Muscle of back (tissue), 11 donors: ENCODE data around the gene ENHO. TPM values are rescaled to one million over a fixed set of nuclear protein-coding genes. Genes with fewer than 3 reads are reported as not detected.
"Not testable (repeated sequence)": the region's sequence is repeated elsewhere in the genome, so short reads cannot be mapped to it uniquely, and the experiment has no call there.

Experiments
- DNase-seq, 3 donors: peaks; one replicate each; pipeline versions ENCODE4 v3.0.0 to v3.0.0-alpha.2; 2013
- polyA plus RNA-seq, 10 donors: library from polyadenylated mRNA; unstranded; fragments of 120-200 nt; gene quantifications; one replicate each; pipeline ENCODE4 v1.2.1, GENCODE V29; 2013; ENCODE audit not compliant: insufficient read length in 10 of 10

ENHO gene
- polyA plus RNA-seq, 10 donors: 2.5 to 5.2 (median 3.4) TPM

GRCh38 chr9:34482746-34483145 is 40.0 kb downstream of the ENHO start:
- DNase-seq: not testable (repeated sequence)

DNA sequence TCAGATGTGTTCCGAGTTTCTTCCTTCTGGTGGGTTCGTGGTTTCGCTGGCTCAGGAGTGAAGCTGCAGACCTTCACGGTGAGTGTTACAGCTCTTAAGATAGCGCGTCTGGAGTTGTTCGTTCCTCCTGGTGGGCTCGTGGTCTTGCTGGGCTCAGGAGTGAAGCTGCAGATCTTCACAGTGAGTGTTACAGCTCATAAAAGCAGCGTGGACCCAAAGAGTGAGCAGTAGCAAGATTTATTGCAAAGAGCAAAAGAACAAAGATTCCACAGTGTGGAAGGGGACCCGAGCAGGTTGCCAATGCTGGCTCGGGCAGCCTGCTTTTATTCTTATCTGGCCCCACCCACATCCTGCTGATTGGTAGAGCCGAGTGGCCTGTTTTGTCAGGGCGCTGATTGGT is 41.2 kb downstream of the ENHO start:
- DNase-seq: not testable (repeated sequence)

GRCh38 chr9:34479431-34479866 is 43.3 kb downstream of the ENHO start:
- DNase-seq: no peak

DNA sequence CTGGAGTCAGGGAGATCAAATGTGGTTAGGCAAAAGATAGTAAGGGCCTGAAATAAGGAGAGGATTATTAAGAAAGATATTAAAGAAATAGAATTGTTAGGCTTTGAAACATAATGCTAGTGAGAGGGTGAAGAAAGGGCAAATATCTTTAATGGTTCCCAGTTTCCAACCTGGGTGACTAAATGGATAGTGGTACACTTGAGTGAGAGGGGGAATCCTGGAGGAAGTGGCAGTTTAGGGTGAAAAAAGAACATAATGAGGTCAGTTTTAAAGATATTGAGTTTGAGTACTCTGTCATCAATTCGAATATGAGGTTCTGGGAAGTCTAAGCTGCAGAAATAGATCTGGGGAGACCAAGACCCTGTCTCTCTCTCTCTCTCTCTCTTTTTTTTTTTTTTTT is 45.2 kb downstream of the ENHO start:
- DNase-seq: no peak

DNA sequence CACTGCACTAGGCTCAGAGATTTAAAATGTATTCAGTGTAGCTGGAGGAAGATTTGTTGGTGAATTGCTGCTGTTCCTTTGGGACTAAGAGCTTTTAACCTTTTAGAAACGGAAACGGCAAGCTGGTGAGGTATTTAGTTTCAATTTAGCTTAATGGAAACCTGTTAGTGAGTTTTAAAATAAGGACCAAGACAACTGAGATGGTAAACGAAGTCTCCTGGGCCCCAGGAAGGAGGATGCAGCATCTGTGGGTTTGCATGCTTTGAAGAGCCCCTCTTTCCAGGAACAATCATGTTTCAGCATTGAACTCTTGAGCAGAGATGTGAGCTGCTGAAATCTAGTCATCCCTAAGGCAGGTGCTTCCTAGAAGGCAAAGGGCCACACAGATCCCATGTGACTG is 47.7 kb downstream of the ENHO start:
- DNase-seq: no peak

Other genes starting within 250 kb of the ENHO start
- 10 to 100 TPM in 8 of 10 donors, 1 to 10 TPM in 2; 5.4 to 25.0 (median 14.8) TPM for gene KIF24, start 193.7 kb downstream of the ENHO start, polyA plus RNA-seq
- gene NUDT2, start 193.4 kb downstream of the ENHO start, polyA plus RNA-seq: 10 to 100 TPM; 18.4 to 31.3 (median 26.0) TPM
- gene MYORG, start 146.1 kb downstream of the ENHO start, polyA plus RNA-seq: 10 to 100 TPM; 11.3 to 18.9 (median 16.8) TPM
- 10 to 100 TPM in 8 of 10 donors, 1 to 10 TPM in 2; 9.8 to 15.0 (median 11.8) TPM for gene FAM219A, start 64.4 kb downstream of the ENHO start, polyA plus RNA-seq
- under 1 TPM in 2 of 10 donors, not detected in 8; 0.23 to 0.30 TPM for gene DNAI1, start 64.2 kb downstream of the ENHO start, polyA plus RNA-seq
- 10 to 100 TPM; 24.5 to 98.6 (median 54.8) TPM for gene CNTFR, start 66.7 kb upstream of the ENHO start, polyA plus RNA-seq
- gene RPP25L, start 89.1 kb upstream of the ENHO start, polyA plus RNA-seq: 10 to 100 TPM; 15.3 to 22.3 (median 18.5) TPM
- gene DCTN3, start 97.5 kb upstream of the ENHO start, polyA plus RNA-seq: 10 to 100 TPM; 53.7 to 75.6 (median 66.5) TPM
- under 1 TPM in 5 of 10 donors, not detected in 5; 0.11 to 0.24 (median 0.18) TPM for gene ARID3C, start 106.1 kb upstream of the ENHO start, polyA plus RNA-seq
- gene SIGMAR1, start 114.8 kb upstream of the ENHO start, polyA plus RNA-seq: 10 to 100 TPM; 35.5 to 60.7 (median 47.0) TPM
- gene GALT, start 123.7 kb upstream of the ENHO start, polyA plus RNA-seq: 10 to 100 TPM; 28.2 to 48.1 (median 33.9) TPM
- gene IL11RA, start 129.2 kb upstream of the ENHO start, polyA plus RNA-seq: 100 to 1,000 TPM in 8 of 10 donors, 10 to 100 TPM in 2; 92.2 to 164 (median 110) TPM
- under 1 TPM in 9 of 10 donors, not detected in 1; 0.47 to 0.95 (median 0.78) TPM for gene CCL27, start 139.7 kb upstream of the ENHO start, polyA plus RNA-seq
- gene CCL19, start 168.3 kb upstream of the ENHO start, polyA plus RNA-seq: 10 to 100 TPM in 1 of 10 donors, 1 to 10 TPM in 3, not detected in 6; 1.5 to 12.3 (median 6.0) TPM
- 10 to 100 TPM in 9 of 10 donors, 1 to 10 TPM in 1; 4.1 to 58.5 (median 26.1) TPM for gene CCL21, start 187.1 kb upstream of the ENHO start, polyA plus RNA-seq